Measurements from ENCODE around the gene CXCR6.
A peak's percentile ranks its signal among the peaks of the same experiment; 100 is the strongest.

Gene CXCR6

DNA sequence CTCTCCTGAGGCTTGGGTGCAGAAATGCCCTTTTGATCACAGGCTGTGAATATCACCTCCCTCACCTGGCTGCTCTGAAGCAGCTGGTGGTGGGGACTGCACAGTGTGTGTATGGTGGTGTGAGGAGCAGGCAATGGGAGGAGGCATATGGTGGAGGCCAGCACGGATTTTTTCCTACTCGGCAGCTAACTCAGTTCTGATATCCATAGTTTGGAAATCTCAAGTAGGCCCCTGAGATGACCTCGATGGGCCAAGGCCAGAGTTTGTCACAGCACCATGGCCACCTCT is 21.3 kb upstream of the CXCR6 start:
- no peak for DNase-seq (ENCODE audit: low read depth)

DNA sequence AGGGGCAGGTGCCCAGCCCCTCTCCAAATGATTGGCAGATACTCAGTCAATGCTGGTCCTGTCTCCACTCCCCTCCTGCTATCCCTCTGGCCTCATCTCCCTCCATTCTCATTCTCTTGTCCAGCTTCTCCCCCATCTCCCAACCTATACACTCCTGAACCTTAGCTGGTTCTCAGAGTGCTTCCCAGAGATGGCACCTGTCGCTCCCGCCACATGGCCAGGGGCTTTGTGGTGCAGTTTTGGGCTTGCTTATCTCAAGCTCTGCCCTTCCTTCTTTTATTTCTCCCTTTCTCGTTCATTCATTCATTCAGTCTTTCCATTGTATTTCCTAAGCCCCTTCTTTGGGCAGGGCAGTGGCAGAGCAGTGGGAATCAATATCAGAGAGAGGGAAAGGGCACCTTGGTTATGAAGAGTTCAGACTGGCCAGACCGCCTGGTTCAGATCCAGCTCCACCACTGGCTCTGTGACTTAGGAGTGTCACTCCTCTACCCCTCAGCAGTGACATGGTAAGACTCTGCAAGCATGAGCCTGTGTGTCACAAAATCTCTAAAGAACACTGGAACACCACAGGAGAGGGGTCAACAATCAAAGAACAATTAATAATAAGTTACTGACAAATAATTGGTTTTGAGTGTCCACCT is 20.2 kb upstream of the CXCR6 start:
- no peak for DNase-seq (ENCODE audit: low read depth)

DNA sequence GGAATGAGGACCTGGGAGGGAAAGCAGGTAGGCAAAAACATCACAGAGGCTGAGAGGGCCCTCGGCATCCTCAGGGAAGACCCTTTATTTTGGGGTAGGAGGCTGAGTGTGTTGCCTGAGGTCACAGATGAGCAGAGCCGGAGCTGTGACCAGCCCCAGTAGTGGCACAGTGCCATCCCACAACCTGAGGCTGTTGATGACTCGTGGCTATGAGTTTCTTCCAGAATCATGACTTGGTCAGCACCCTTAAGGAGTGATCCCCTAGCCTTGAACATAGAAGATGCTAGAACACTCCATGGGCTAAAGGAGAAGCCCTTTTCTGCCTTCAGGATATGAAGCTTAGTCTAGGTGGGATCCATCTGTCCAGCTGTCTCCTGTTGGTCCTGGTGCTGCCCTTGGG is 19.5 kb upstream of the CXCR6 start:
- DNase-seq (ENCODE audit: low read depth), result no peak

DNA sequence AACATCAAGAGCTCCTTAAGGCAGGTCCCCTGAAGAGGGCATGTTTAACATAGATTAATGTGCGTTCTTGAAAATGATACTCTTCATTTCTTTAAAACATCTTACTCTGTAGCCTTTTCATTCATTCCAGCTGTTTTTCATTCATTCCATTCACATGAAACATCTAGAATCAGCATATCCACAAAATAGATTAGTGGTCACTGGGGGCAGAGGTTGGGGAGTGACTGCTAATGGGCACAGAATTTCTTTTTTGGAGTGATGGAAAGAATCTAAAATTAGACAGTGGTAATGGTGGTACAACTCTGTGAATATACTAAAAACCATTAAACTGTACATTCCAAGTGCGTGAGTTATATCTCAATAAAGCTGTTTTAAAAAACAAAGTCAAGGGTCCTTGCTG is 15.4 kb upstream of the CXCR6 start:
- no peak for DNase-seq (ENCODE audit: low read depth)

DNA sequence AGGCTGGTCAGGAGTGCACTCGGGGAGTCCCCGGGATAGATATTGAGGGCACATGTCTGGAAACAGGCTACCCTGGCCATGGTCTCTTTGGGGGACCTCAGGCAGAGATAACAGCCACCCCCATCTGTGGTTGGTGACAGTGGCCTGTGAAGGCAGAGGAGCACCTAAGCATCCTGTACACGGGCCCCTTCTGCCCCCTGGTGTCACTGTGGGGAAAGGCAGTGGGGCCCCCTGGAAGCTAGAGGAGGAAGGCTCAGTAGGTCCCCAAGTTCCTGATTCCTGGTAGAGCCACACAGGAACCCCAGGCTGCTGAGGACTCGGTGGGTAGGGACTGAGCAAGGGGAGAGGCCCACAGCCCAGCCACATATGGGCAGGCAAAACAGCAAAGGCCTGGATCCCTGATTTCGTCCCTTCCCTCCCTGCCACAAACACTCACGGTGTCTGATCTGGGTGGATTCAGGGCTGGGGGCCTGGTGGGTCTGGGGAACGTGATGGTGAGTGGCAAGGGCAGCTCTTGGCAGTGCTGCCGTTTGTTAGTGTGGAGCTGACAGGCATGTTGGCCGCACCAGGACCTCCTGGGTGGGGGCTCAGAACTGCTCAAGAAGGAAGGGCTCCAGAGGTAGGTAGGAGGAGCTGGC is 14.1 kb upstream of the CXCR6 start:
- DNase-seq (ENCODE audit: low read depth), result no peak

DNA sequence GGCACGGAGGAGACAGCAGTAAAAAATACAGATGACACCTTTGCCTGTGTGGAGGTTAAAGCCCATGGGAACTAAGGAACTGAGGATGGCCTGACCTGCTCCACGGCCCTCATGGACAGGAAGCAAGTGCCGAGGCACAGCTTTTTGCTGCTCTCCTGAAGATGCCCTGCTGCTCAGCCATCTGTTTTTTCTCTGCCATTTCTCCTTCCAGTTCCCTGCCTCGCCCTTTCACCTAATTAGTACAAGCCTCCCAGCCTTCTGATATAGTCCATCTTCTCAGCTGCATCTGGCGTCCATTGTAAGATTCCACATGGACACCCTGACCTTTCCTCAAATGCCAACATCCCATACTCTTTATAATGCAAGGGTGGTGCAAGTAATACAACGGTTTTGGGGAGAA is 11.8 kb upstream of the CXCR6 start:
- DNase-seq (ENCODE audit: low read depth), result no peak

DNA sequence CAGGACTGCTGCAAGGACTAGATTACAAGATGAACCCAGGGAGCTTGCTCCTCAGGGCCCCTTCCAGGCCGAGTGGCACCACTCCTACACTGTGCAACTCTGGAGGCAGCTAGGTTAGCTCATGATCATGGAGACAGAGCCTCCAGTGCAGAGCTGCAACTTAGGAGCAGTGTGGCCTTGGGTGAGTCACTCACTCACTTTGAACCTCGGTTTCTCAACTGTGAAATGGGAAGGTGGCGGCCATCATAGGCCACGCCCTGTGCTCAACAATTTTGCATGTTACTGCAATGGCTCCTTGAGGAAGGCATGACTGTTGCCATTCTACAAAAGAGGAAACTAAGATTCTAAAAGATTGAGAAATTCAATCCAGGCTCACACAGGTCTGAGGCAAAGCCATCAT is 11.2 kb upstream of the CXCR6 start:
- no peak for DNase-seq (ENCODE audit: low read depth)

DNA sequence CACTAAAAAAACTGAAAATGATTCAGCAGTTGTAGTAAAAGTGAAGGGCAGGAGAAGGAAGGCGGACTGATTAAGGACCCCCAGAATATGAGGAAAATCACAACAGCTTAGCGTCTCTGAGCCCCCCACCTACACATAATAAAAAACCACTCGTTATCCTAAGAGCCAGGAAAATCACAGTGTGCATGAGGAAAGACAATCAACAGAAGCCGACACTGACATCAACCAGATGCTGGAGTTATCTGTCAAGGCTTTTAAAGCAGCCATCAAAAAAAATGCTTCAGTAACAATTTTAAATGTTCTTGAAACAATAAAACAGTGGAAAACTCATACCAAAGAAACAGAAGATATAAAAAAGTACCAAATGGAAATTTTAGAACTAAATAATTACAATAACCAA is 9.7 kb upstream of the CXCR6 start:
- DNase-seq (ENCODE audit: low read depth), result no peak

DNA sequence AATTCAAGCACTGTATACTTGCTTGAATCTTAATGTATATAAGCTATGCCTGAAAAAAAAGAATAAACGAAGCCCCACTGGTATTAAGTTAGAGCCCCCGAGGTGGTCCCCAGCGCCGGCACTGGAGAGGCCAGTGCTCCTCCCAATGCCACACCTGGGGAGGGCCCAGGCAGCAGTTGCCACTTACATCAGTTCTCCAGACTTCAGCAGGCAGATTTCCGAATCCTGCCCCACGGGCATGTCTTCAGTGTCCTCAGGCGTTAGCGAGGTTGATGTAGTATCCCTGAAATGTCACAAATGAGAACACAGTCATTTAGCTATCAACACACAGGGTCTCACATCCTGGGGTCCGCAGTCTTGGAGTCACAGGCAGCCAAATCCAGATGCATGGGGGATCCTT is 7.0 kb upstream of the CXCR6 start:
- DNase-seq (ENCODE audit: low read depth), result no peak

DNA sequence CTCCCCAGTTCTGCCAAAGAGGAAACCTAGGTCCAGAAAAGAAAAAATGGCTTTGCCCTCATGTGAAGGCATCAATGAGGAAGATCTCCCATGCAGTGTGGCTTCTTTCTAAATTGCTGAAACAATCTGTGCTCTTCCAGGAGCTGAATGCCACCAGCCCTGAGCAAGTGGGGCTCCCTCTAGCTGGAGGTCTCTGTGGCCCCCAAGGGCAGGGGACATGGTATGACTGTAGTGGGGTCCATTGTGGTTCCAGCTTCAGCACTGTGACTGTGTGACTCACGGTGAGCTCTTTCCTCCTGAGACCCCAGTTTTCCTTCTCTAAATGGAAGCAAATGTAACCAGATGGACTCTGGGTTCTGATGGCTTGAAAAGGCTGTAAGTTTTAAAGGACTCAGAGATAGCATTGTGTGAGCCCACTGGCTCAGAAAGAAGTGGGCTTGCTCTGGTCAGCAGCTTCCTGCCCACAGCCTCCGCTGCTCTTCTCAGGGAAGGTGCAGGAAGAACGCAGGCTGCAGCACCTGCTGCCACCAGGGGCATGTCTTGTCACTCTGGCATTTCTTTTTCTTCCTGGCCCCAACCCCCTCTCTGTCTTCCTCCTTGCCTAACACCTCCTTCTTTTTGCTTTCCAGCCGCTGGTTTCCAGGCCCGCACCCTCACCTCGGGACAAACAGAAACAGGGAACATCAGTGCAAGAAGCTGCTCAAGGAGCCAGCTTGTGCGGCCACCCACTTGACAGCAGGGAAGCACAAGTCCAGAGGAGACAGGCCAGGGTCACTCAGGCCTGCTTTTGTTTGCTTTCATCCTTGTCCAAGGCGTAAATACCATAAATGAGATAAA is 5.8 kb upstream of the CXCR6 start:
- DNase-seq (ENCODE audit: low read depth), result no peak

DNA sequence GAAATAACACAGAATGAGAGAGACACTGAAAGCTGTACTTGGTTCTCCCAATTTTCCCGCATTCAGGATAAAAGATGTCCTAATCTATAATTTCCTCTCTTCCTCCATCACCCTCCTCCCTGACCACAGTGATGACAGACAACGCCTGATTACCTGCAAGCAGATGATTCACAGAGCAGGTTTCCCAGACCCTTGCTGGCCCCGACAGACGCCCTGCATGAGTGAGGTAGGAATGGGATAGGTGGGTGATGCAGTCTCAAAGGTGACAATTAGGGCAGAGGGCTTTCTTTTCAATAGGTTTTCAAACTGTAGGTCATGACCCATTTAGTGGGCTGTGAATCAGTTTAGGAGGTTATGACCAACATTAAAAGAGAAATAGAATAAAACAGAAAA is 5.2 kb upstream of the CXCR6 start:
- DNase-seq (ENCODE audit: low read depth), result no peak

DNA sequence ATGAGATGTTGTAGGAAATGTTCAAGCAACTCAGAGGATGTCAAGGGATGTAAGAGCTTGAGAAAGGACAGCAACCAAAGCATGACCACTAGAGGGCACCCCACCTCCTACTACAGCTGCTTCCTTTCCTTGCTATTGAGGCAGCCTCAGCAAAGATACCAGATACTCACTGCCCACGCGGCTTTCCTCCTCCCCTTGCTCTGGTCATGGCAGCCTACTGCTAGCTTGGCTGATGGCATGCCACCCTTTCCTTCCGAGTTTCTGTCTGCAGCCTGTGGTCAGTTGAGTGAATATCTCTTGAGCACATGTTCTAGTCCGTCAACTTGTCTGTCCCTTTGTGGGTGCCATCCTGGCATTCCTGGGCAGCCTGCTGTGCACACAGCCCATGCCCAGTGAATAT is 4.4 kb upstream of the CXCR6 start:
- peak; percentile 50 for DNase-seq (ENCODE audit: low read depth)

DNA sequence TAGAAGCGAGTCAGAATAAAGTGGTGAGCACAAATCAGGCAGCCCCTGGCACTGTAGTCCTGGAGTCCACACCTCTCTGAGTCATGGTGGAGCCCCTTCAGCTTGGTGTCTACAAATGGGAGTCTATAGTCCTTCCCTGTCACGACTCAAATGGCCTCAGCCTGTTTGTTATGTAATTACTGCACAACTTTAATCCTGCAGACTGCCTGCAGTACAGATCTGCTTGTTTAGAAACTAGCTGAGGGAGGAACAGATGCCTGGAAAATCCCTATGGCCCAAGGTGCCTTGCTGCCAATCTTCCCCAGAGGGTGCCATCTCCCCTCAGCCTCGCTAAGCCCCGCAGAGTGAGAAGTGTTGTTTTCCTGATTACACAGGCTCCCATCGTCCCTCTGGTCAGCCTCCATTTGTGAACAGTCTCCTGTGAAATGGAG is 3.9 kb upstream of the CXCR6 start:
- DNase-seq (ENCODE audit: low read depth), result no peak

DNA sequence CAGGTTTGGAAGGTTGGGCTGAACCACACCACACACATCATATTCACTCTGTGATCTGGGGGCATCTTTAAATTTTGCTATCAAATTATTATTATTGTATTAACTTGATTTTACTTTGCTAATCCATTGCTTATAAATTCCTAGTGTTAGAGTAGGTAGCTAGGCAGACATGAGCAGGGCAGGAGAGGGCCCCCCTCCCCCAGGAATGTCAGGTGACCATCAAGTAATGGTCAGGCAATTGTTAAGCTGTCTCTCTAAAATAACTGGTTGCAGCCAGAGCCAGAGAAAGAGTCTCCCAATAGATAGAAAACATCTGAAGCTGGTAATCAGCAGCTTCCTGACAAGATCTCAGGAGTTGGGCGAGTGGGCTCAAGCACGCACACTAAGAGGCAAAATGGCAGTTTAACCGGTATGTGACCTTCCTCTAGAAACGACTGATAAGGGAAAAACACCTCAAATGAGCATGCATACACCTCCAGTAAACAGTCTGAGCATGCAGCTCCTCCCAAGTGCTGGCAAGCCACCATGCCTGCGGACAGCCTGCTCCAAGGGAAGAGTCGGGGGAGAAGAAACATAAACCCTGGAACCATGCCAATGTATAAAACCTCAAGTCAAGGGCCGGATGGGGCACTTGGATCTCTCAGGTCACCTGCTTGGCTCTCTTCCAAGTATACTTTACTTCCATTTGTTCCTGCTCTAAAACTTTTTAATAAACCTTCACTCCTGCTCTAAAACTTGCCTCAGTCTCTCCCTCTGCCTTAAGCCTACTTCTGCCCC is 3.1 kb upstream of the CXCR6 start:
- no peak for DNase-seq (ENCODE audit: low read depth)

DNA sequence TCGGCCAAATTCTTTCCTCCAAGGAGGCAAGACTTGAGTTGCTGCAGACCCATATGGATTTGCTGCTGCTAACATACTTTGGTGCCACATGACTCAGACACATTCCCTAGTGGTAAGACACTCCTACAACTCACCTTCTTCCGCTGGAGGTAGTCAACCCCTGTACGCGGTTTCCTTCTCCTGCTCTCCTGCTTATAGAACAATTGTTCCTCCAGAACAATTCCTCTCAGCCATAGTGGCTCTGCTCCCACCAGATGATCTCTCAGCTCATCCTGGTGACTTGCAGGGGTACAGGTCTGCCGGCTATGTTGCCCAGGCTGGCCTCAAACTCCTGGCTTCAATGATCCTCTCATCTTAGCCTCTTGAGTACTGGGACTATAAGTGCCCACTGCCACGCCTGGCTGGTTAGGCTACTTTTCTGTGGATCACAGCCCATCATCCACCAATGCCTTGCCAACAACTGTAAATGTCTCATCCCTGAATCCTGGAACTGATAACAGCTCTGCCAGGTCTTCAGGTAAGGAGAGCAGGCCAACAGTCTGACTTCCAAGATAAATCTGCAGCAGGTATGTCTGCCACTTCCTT is 2.4 kb upstream of the CXCR6 start:
- no peak for DNase-seq (ENCODE audit: low read depth)

DNA sequence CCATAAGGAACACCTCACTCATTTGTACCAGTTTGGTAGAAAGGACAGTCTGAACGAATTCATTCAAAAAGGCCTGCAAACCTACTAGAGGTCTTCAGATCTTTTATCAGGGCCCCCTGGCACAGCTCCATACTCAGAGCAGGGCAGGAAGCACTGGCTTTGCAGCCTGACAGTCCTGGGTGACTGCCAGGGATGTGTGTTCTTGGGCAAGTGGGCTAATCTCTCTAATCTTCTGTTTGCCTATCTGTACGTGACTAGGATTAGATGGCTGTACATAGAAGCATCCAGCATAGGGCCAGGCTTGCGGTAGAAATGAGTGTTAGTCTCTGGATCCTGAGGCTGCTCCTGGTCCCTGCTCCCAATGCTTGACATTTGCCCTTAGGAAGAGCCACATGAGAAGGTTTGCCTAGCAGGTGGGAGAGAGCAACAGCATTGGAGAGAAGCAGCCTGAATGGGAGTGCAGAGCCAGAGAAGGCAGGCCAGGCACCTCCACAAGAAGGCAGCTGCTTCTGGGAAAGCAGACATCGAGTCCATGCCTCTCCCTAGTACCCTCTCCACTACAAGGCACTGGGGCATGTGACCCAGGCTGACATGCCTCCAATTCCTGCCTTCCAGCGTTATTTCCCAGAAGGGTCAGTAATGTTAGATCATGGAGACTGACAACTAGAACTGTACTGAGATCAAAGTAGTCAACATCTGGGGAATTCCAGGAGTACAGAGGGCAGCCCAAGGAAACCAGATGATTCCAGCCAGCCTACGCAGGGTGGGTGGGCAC is 1.0 kb upstream of the CXCR6 start:
- no peak for DNase-seq (ENCODE audit: low read depth)

DNA sequence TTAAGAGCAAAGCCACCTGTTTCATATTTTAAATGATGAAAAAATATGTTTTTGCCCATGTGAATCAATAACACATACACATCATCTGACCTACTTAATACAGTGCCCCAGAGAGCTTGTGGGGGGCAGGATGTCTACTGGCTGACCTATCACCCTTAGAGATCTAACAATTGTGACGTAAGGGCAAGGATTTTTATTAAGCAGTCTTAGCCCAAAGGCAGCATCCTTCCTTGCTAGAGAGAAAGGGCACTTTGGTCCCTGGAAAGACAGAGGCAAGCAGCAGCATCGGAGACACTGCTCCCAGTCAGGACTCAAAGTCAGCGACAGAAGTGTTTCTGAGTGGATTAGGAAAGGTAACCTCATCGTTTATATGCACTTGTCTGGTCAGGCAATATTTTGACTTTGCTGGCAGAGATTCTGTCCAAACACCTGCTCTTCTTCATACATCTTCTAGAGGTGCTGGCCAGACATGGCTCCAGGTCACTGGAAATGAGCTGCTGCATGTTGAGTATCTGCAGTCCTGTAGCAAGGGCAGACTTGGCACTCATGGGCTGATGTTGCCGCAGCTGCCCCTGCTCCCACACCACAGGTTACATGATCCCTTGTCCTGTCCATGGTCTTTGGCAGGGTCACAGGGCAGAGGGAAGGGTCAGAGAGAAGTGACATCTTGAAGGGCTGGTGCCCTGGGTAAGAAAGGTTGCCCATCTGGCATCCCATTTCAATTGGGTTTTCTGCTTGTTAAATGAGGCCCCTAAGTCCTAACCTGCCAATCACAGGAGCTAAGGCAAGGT is 1.8 kb downstream of the CXCR6 start:
- no peak for DNase-seq (ENCODE audit: low read depth)

DNA sequence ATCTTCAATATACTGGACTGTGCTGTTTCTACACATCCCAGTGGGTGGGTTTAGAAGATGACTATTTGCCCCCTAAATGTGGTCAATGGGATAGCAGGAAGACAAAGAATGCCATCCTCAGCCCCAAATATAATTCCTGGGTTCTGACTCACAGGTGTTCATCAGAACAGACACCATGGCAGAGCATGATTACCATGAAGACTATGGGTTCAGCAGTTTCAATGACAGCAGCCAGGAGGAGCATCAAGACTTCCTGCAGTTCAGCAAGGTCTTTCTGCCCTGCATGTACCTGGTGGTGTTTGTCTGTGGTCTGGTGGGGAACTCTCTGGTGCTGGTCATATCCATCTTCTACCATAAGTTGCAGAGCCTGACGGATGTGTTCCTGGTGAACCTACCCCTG is 3.0 kb downstream of the CXCR6 start:
- DNase-seq (ENCODE audit: low read depth), result no peak

DNA sequence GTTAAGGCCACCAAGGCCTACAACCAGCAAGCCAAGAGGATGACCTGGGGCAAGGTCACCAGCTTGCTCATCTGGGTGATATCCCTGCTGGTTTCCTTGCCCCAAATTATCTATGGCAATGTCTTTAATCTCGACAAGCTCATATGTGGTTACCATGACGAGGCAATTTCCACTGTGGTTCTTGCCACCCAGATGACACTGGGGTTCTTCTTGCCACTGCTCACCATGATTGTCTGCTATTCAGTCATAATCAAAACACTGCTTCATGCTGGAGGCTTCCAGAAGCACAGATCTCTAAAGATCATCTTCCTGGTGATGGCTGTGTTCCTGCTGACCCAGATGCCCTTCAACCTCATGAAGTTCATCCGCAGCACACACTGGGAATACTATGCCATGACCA is 3.6 kb downstream of the CXCR6 start:
- DNase-seq (ENCODE audit: low read depth), result no peak

DNA sequence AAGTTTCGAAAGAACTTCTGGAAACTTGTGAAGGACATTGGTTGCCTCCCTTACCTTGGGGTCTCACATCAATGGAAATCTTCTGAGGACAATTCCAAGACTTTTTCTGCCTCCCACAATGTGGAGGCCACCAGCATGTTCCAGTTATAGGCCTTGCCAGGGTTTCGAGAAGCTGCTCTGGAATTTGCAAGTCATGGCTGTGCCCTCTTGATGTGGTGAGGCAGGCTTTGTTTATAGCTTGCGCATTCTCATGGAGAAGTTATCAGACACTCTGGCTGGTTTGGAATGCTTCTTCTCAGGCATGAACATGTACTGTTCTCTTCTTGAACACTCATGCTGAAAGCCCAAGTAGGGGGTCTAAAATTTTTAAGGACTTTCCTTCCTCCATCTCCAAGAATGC is 4.1 kb downstream of the CXCR6 start:
- no peak for DNase-seq (ENCODE audit: low read depth)

DNA sequence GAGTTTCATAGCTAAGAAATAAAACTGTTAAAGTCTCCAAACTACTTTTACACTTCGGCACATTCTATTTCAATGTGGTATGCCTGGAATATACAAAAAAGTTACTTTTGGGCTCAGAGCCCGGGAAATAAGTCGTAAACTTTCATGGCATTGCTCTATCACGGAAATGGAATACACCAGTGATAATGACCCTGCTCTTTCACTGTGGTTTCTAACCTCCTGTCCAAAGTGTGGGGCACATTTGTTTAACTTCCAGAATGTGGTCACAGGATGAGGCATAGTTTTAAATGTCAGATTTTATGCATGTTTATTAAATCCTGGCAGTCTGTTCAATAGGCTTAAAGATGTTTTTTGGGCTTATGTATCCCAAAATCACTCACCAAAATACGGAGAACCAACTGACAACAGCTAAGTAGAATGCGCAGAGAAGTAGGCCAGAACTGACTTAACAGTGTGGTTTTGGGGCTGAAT is 5.1 kb downstream of the CXCR6 start:
- DNase-seq (ENCODE audit: low read depth), result peak; percentile 97
